Stimulated activated CD4-positive, alpha-beta T cell treated with anti-CD3 and anti-CD28 coated beads, TNF-alpha, amount 100 ng/mL, for 1 hour (primary cell): ENCODE results near the gene GPC3.

Experiments
- DNase-seq, 3 donors: peaks; one replicate each; pipeline ENCODE4 v3.0.0-alpha.2; 2020; ENCODE audit warnings: low read depth in 3 of 3, low spot score in 1 of 3

GPC3 gene

DNA sequence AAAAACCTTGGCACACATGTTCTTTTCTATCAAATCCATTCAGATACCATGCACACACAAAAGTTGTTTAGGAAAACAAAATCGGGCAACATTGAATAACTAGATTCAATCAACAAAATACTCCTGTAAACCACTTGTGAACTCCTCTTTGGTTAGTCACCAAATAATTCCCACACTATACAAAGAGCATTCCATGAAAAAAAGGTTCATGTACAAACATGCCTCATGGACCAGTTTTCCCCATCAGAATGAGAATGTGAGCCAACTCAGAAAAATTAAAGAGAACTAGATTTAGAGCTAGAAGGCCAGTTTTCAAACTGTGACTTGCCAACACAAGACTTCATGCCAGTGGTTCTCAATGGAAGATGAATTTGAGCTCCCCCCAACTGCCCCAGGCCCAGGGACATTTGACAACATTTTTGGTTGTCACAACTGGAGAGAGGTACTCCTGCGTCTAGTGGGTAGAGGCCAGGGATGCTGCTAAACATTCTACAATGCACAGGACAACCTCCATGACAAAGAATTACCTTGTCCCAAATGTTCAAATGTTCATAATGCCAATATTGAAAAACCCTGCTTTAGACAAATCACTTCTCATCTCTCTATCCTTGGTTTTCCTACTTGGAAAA is 55.4 kb downstream of the GPC3 start:
- no peak for DNase-seq

DNA sequence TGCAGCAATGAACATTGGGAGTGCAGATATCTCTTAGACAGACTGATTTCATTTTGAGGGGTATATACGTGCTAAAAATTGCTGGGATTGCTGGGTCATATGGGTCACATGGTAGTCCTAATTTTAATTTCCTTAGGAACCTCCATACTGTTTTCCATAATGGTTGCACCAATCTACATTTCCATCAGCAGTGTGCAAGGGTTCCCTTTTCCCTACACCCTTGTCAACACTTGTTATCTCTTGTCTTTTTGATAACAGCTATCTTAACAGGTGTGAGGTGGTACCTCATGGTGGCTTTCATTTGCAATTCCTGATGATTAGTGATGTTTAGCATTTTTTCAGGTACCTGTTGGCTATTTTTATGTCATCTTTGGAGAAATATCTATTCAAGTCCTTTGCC is 57.0 kb downstream of the GPC3 start:
- DNase-seq, result no peak

GRCh38 chrX:133926809-133927208 is 58.6 kb downstream of the GPC3 start:
- no peak for DNase-seq

- DNase-seq, result no peak
These were observed 59.3 kb downstream of the GPC3 start for GRCh38 chrX:133926099-133926498.

DNA sequence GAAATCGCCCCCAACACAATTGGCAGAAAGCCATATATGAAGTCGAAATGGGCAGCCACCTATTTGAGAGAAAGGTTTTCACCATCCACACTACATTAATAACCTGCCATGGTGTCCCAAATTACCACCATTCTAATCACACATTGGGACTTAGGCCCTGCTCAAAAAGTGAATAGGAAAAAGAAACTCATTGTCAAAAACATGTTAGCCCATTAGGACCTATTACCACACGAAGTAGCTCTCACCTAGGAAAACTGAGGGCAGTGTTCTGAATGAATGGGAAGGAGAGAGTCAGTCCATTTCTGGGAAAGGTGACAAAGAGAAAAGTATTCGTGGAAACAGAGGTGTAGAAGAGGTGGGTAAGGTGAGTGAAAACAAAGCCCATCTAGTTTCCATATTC is 60.8 kb downstream of the GPC3 start:
- no peak for DNase-seq

- DNase-seq, result no peak
These were observed 61.8 kb downstream of the GPC3 start for GRCh38 chrX:133923548-133923947.

DNA sequence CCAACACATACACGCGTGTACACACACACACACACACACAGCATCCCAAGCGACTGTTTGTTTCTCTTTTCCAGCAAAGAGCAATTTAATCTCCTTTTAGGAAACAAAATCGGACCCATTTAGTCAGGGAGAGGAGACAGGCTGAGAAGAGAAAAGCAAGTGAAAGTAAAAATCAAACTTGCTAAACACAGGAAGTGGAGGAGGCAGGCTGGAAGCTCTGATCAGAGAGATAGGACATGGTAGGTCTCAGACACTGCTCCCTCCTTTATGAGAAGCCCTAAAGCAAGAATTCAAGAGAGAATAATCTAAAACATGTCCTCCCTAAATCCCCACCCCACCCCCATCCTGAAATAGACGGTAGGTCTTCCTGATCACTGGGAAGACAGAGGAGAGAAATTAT is 62.3 kb downstream of the GPC3 start:
- no peak for DNase-seq

DNA sequence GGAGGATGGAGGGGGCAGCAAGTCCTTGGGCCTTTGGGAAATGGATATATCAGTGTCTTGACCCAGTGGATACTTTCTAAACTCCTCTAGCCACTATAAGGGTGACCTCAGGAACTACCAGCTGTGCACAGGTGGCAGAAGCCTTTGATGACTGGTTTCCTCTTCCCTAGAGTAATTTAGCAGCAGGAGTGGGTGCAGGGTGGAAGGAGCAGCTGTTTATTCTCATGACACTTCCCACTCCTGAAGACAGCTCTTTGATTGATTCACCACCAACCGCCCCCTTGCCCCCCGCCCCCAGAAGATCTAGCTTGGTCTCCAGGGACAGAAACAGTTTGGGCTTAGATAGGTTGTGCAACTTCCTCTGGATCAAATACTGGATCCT is 63.0 kb downstream of the GPC3 start:
- no peak for DNase-seq

- peak in 1 of 3 donors; percentile 1 for DNase-seq
These were observed 63.5 kb downstream of the GPC3 start for GRCh38 chrX:133921764-133922389.

GRCh38 chrX:133921086-133921485 is 64.3 kb downstream of the GPC3 start:
- no peak for DNase-seq

DNA sequence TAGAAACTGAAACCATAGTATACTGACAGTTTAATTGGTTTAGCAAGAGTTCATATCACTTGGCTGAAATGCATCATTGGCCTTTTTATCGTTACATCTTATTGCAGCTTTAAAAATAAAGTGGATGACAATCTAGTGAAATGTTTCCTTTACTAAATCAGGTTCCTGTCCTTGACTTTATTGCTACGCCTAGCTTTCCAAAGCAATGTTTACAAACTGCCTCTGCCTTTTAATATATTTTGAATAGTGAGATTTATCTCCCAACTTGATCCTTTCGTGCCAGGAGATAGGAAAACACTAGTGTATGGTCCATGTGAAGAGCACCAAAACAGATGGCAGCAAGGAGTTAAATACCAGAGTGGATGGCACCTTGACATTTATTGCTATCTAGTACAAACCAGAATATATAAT is 67.0 kb downstream of the GPC3 start:
- no peak for DNase-seq

DNA sequence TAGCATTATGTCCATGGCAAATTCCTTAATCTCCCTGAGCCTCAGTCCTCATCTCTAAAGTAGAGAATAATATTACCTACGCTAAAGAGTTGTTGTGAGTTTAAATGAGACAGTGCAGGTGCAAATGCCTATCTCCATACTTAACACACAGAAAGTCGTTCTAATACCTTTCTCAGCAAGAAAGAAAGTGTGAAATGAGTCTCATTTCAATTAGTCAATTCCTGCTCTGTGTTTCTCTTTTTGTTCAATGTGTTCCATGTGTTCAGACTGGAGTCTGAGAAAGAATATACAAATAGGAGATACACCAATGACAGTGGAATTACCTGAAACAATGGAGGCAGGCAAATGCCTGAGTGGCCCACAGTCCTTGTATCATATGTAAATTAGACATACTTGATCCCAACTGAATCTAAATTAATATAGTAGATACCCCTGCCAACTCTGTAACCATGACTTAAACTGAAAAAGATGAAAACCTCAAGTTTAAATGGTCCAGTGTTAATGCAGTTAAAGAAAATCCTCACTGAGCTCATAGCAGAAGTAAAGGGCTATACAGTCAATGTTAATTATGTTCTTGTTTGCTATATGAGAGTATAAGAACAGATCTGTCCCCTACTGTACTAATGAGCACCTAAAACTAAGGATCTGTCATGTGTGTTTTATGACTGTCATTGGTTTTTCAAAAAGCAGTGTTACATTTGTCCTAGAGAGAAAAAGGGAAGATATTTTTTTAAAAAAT is 68.2 kb downstream of the GPC3 start:
- DNase-seq, result no peak

GRCh38 chrX:133913658-133914388 is 71.6 kb downstream of the GPC3 start:
- DNase-seq, result no peak

GRCh38 chrX:133913009-133913408 is 72.4 kb downstream of the GPC3 start:
- DNase-seq, result no peak

- no peak for DNase-seq
These were observed 73.4 kb downstream of the GPC3 start for GRCh38 chrX:133911825-133912495.

DNA sequence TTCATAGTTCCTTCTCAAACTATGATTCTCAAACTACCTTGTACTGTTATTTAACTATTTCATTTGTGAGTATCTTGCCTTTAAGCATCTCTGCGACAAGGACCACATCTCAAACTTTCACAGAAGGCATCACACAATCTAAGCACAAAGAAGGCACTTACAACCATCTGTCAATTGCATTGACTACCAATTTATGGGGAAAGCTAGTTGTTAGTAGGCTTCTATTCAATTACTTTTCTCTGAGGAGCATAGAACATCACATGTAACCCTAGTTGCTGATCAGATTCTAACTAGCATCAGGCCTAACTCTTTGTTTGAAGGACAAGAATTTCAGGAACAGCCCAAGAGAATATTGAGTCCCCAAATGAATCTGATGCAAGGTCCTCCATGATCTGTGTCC is 74.9 kb downstream of the GPC3 start:
- no peak for DNase-seq

DNA sequence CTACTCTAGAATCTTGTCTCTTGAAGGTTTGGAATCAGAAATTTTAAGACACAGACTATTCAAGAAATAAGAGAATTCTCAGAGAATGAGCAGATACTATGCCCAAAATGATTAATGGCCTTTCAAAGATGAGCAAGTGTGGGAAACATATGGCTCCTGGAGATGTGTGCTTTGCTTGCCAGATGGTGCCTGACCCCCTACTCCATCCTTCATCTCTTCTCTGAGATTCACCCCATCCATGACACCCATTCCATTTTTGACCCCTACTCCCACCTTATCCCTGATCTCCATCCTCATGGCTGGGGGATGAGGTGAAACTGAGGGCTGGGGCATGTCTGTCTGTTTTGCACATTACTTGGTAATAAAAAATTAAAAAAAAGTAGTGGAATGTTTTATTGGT is 75.5 kb downstream of the GPC3 start:
- DNase-seq, result no peak

DNA sequence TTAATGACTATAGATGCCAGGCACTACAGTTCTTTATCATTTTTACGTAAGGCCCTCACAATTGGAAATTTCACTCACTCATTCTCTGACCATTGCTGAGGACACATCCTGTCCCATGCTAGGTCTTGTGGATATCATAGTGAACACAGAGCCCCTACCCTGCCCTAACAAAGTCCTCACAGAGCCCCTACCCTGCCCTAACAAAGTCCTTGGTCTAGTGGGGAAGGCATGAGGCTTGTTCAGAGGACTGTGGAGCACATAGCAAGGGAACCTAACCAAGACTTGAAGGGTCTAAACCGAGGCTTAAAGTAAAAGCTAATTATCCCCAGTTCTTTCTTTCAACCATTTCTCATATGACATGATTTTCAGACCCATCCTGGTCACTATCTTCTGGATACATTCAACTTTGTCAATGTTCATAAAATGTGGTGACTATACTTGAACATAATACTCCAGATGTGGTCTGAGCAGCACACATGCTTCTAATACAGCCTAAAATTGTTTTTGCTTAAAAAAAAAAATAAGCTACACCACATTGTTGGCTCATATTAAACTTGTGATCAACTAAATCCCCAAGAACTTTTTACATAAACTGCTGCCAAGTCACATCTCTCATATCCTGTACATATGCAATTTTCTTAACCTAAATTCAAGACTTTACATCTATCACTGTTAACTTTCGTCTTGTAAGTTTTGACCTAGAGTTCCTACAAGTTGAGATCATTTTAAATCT is 77.0 kb downstream of the GPC3 start:
- DNase-seq, result no peak

- no peak for DNase-seq
These were observed 77.8 kb downstream of the GPC3 start for GRCh38 chrX:133907606-133908005.

DNA sequence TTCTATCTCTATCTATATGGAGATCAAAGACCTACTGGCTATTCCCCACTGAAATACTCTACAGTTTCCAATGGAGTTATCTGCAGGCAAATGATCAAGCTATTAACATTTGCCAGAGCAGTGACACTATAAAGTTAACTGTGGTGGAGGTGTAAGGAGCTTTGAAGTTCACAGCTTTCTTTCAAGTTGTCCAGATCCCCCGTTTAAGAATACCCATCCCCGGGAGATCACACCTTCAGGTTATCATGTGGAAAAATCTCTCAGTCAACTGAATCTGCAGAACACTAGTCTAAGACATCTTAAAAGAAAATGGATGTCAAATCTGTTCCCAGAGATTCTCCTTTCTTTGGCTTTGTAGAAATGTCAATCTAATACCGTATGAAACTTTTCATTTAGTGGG is 80.1 kb downstream of the GPC3 start:
- DNase-seq, result no peak
